Type B pancreatic cell (in vitro differentiated cells): ENCODE data around the gene S100A12. TPM values are rescaled to one million over a fixed set of nuclear protein-coding genes. Genes with fewer than 3 reads are reported as not detected.

Experiments used
- DNase-seq: peaks from one replicate; pipeline ENCODE4 v3.0.0; 2021; ENCODE audit warnings: mixed read lengths; ENCODE audit not compliant: unreplicated experiment; ENCODE audit errors: extremely low spot score
- H3K27ac Mint-ChIP-seq: 2 replicates; pipeline ENCODE4 v1.8.0; 2021; ENCODE audit warnings: mild to moderate bottlenecking, mixed read lengths
- H3K27me3 Mint-ChIP-seq: 2 replicates; pipeline ENCODE4 v1.8.0; 2021; ENCODE audit warnings: mixed read lengths
- H3K36me3 Mint-ChIP-seq: 2 replicates; pipeline ENCODE4 v1.8.0; 2021; ENCODE audit warnings: mixed read lengths
- H3K4me1 Mint-ChIP-seq: one replicate; pipeline ENCODE4 v1.8.0; 2021; ENCODE audit warnings: mixed read lengths; ENCODE audit not compliant: unreplicated experiment
- H3K4me3 Mint-ChIP-seq: 2 replicates; pipeline ENCODE4 v1.8.0; 2021; ENCODE audit warnings: mild to moderate bottlenecking, mixed read lengths
- H3K9me3 Mint-ChIP-seq: 2 replicates; pipeline ENCODE4 v1.8.0; 2021; ENCODE audit warnings: mixed read lengths
- total RNA-seq: library from RNA; stranded (reverse); gene quantifications from 2 replicates; pipeline ENCODE4 v1.2.1, GENCODE V29; 2021; ENCODE audit warnings: low replicate concordance
- TF ChIP-seq, protein P1 (sequence below): fragments of 200-600 bp; sonication (generic); conservative IDR thresholded peaks from 2 replicates; pipeline ENCODE4 v1.5.0; 2021; ENCODE audit warnings: antibody characterized with exemption, mild to moderate bottlenecking

S100A12 gene
- total RNA-seq, 1 donor from 2014 or later = not detected

GRCh38 chr1:153364766-153365666, 10.4 kb downstream of the S100A12 start:
- Mint-ChIP-seq H3K27me3 (peaks cover 8% of the 10 kb centered on the region), H3K4me1 (peaks cover 3% of the 10 kb centered on the region), H3K4me3 (peak overlapping the region; percentile 73), H3K27ac (peak overlapping the region; percentile 97), H3K36me3 (peaks cover 4% of the 10 kb centered on the region), H3K9me3 (no peaks in the 10 kb centered on the region)
- TF ChIP-seq, protein P1, sequence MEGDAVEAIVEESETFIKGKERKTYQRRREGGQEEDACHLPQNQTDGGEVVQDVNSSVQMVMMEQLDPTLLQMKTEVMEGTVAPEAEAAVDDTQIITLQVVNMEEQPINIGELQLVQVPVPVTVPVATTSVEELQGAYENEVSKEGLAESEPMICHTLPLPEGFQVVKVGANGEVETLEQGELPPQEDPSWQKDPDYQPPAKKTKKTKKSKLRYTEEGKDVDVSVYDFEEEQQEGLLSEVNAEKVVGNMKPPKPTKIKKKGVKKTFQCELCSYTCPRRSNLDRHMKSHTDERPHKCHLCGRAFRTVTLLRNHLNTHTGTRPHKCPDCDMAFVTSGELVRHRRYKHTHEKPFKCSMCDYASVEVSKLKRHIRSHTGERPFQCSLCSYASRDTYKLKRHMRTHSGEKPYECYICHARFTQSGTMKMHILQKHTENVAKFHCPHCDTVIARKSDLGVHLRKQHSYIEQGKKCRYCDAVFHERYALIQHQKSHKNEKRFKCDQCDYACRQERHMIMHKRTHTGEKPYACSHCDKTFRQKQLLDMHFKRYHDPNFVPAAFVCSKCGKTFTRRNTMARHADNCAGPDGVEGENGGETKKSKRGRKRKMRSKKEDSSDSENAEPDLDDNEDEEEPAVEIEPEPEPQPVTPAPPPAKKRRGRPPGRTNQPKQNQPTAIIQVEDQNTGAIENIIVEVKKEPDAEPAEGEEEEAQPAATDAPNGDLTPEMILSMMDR = no peak
- no peak for DNase-seq

DNA sequence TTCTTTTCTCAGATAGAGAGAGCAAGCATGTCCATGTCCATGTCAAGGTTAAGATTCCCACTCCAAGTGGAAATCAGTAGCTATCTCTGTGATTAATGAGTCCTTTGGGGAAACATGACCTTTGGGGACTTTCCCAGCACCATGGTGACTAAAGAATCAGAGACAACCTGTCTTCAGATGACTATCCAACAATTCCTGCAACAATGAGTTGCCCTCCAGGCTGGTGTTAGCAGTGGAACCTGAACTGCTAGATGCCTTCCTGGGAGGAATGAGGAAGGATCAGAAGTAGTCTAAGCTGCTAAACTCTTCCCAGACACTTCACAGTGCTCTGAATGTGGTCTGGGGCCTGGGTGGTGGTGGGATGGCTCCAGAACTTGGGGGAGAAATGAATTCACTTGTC, 11.3 kb downstream of the S100A12 start:
- no peaks in the 10 kb centered on the region for H3K9me3 Mint-ChIP-seq
- TF ChIP-seq, protein P1 = no peak

DNA sequence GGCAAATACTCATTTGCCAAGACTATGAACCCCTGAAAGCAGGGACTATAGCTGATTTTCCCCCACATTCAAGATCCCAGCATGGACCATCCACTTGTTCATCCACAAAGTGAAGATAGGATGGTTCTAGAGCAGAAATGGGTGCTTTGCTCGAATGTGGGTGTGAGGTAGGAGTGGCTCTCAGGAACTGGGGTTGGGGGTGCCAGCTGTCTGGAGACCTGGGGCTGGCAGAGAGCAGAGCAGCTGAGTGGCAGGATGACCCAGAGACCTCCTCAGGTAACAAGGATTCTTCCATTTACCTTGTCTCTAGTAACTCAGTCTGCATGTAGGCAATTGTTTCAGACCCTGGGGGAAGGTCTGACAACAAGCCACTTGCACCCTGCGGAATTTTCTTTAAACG, 11.8 kb downstream of the S100A12 start:
- Mint-ChIP-seq H3K4me3 (no peak overlapping the region), H3K27ac (peak overlapping the region; percentile 97), H3K4me1 (peaks cover 3% of the 10 kb centered on the region), H3K36me3 (peaks cover 4% of the 10 kb centered on the region), H3K9me3 (no peaks in the 10 kb centered on the region), H3K27me3 (peaks cover 6% of the 10 kb centered on the region)
- no peak for DNase-seq
- TF ChIP-seq, protein P1 = no peak

More for the DNA sequence above, 11.3 kb downstream of the S100A12 start:
- Mint-ChIP-seq H3K27ac (peak overlapping the region; percentile 97), H3K4me3 (no peak overlapping the region), H3K4me1 (peaks cover 3% of the 10 kb centered on the region), H3K27me3 (peaks cover 6% of the 10 kb centered on the region), H3K36me3 (peaks cover 4% of the 10 kb centered on the region)
- DNase-seq = no peak

DNA sequence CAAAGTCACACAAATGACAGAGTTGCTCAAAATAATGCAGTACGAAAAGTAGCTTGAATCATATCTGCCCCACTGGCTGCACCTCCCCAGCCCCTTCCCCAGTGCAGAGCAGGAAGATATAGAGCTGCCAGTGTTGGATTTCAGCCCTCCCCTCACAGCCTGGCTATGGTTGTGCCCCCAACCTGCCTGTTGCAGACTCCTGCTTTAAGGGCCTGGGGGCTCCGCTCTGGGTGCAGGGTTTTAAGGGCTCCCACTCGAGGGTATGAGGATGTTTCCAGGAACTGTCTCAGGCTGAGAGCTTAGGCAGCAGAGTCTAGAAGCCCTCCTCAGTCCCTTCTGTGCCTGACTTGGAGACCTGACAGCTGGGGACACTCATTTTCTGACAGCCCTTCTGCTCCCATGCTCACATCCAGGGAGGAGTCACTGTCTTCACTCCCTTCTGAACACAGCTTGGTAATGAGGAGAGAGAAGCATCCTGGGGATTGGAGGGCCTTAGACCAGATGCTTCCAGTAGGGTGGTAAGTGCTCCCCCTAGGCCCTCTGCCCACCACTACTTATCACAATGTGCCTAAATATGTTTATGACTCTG, 13.1 kb downstream of the S100A12 start:
- TF ChIP-seq, protein P1 = no peak
- Mint-ChIP-seq H3K4me3 (no peak overlapping the region), H3K4me1 (peaks cover 3% of the 10 kb centered on the region), H3K27ac (peak overlapping the region; percentile 97), H3K27me3 (peaks cover 6% of the 10 kb centered on the region), H3K9me3 (no peaks in the 10 kb centered on the region), H3K36me3 (peaks cover 4% of the 10 kb centered on the region)
- DNase-seq = no peak

GRCh38 chr1:153361480-153362109, 13.8 kb downstream of the S100A12 start:
- H3K36me3 Mint-ChIP-seq = peaks cover 4% of the 10 kb centered on the region
- peak overlapping the region; percentile 78 for H3K4me3 Mint-ChIP-seq
- peak overlapping the region; percentile 97 for H3K27ac Mint-ChIP-seq
- no peak for DNase-seq
- H3K4me1 Mint-ChIP-seq = peaks cover 5% of the 10 kb centered on the region
- no peaks in the 10 kb centered on the region for H3K9me3 Mint-ChIP-seq
- TF ChIP-seq, protein P1 = no peak
- peaks cover 6% of the 10 kb centered on the region for H3K27me3 Mint-ChIP-seq
